ENCODE results near the gene COQ8A.
A peak's percentile ranks its signal among the peaks of the same experiment; 100 is the strongest.
"Not testable (repeated sequence)": the region's sequence is repeated elsewhere in the genome, so short reads cannot be mapped to it uniquely, and the experiment has no call there.

Gene COQ8A

DNA sequence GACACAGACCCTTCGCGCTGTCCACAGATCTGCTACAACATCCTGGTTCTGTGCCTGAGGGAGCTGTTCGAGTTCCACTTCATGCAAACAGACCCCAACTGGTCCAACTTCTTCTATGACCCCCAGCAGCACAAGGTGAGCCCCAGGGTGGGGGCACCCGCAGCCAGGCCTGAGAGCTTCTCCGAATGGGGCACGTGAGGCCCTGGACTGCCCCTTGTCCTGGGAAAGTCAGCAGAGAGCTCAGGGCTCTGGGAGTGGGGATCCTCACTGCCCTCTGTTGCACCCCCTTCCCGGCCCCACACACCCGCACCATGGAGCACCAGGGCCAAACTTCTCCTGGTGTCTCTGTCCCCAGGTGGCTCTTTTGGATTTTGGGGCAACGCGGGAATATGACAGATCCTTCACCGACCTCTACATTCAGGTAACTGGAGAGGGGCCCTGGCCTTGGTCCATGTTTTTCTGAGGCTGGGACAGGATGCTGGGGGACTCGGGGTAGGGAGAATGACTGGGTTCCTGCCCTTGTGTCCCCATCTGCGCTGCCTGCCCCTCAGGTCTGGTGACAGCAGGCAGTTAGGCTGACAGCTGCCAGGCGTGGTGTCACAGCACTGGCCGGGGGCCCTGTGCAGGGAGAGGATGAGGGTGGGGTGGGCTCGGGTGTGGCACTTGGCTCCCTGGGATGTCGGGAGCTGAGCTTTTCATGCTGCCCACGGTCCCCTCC is 44.6 kb downstream of the COQ8A start:
- no peak for DNase-seq

DNA sequence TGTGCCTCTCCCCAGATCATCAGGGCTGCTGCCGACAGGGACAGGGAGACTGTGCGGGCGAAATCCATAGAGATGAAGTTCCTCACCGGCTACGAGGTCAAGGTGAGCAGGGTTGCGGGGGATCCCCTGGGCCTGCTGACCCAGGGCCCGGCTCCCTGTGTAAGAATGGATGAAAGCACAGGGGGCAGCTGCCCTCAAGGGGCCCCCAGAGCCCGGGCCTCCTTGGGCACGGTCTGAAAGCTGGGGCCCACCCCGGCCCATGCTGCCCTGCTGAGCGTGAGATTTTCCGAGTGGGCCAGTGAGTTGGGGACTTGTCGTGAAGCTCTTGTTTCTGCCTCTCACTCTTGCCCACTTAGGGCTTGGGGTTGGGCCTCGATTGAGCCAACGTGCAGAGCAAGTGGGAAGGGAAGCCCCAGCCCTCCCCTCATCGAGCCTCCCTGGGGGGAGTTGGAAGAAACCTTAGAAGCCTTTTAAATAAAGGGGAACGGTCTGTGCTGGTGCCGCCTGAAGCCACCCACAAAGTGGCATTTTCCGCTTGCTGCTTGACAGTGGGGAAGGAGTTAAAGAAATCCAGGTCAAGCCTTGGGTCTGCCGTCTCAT is 45.2 kb downstream of the COQ8A start:
- no peak for DNase-seq

DNA sequence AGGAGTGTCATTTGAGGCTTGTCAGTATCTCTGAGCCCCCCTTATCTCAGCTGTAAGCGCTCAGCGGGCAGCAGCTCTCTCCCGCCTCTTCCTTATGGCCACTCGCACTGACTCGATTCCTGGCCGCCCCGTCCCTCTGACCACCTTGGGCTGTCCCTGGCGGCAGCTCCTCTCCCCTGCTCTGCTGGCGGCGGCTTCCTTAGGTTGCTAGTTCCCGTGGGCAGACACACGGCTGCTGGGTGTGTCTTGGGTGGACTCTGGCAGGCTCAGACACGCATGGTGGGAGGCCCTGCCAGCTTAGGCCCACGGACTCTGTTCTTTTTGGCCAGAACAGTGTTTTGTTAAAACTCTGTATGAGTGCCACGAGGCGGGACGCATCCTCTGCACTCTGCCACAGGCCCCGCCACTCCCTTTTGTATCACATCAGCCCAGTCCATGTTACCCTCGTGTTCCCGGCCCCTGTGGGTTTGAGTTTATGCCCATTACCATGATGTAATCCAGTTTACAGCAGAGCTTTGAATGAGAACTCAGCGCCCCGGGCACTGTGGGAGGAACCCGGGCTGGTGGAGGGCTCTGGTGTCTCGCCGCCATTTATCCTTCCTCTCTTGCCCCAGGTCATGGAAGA is 45.9 kb downstream of the COQ8A start:
- DNase-seq, result no peak

DNA sequence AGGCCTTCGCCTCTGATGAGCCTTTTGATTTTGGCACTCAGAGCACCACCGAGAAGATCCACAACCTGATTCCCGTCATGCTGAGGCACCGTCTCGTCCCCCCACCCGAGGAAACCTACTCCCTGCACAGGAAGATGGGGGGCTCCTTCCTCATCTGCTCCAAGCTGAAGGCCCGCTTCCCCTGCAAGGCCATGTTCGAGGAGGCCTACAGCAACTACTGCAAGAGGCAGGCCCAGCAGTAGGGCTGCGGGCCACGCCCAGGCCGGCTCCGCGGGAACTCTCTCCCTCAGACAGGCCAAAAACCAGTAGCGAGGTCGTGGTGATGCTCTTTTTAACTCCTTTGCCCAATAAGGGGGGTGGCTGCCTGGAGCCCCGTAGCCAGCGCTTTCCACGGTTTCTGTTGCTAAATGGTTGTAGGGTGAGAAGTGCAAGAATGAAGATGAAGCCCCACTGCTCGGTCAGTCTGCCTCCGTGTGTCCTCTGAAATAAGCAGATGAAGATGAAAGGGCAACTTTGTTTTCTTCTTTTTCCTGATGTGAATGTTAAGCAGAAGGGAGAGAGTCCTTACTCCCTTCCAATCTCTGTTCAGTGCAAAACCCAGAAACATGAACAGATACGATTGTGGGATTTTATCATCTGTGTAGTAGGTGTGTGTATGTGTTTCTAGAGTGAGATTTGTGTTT is 46.5 kb downstream of the COQ8A start:
- DNase-seq, result no peak

DNA sequence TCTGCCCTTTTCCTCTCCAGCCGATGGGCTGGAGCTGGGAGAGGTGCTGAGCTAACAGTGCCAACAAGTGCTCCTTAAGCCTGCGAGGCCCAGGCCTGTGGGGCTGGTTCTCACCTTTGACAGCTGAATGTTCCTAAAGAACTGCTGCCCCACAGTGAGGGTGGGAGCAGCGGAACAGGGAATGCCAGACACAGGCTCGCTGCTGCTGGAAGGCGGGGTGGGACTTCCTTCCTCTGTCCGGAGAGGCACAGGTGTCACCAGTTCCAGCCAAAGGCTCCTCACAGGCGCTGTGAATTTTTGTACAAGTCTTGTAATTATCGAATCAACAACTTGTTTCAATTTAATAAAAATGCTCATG is 47.1 kb downstream of the COQ8A start:
- no peak for DNase-seq

DNA sequence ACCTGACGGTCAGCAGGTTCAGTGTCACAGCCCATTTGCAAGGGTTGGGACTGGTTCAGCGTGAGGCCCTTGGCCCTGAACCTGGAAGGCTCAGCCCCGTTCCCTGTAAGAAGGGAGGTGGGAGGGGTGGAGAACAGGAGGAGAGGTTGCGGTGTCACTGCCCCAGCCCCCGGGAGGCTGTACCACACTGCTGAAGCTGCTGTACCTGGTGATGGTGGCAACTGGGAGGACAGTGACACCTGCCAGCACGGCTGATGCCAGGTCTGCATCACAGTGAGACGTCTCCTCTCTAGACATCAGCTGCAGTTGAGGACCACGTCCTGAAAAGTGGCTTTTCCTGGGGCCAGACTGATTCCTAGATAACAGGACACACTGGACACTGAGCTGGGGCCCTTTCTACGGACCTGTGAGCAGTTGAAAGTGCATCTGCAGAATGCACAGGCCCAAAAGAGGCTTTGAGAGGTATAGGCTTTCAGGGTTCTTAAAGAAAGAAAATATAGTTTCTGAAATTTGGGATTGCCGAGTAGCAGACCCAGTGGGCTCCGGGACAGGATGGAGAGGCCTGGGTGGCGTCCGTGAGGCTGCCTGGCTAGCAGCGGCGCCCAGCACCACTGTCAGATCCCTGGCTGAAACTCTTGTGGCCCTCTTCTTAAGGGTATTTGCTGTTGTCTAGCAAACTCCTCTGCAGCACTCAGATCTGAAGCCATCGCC is 47.7 kb downstream of the COQ8A start:
- DNase-seq, result no peak

DNA sequence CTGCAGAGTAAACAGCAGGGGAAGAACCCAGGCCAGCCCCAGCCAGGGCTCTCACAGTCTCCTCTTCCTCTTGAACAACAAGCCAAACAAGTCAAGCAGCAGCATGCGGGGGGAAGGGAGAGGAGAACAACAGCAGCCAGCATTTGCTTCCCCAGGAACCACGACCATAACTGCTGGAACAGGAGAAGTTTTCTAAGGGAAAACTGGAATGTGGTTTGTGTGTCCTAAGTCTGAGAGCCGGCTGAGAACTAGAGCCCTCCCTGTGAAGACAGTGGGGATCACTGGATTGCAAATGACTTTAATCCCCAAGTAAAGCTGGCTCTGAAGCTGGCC is 48.2 kb downstream of the COQ8A start:
- no peak for DNase-seq

DNA sequence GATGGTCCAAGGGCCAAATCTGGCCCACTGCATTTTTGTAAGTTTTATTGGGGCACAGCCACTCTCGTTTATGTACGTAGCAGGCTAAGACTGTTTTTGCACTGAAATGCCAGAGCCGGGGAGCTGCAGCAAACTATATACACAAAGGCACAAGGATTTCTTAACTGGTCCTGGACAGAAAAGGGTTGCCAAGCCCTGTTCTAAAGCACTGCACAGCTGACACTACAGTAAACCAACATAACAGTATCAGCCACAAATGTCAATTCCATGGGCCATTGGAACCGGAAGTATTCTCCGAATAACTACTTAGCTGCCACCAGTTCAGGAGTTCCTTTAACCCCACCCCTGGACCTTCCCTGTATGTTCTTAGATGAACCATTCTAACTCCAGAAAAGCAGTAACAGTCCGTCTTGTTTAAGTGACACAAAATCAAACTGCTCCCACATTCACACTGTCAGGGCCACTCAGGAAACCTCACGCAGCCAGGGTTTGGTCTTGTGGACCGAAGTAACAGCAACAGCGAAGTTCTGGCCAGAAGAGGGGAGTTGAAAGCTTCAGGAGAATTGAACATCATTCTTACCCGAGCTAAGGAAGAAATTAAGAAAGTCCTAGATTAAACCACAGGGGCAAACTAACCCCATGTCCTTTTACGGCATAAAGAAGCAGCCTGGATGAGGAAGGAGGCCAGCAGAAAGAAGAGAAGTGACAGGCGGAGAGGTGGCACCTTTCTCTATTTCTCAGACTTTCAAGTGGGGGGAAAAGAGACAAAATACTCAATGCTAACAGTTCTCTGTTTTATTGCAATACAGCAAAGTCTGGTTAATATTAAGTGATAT is 49.2 kb downstream of the COQ8A start:
- DNase-seq, result no peak

DNA sequence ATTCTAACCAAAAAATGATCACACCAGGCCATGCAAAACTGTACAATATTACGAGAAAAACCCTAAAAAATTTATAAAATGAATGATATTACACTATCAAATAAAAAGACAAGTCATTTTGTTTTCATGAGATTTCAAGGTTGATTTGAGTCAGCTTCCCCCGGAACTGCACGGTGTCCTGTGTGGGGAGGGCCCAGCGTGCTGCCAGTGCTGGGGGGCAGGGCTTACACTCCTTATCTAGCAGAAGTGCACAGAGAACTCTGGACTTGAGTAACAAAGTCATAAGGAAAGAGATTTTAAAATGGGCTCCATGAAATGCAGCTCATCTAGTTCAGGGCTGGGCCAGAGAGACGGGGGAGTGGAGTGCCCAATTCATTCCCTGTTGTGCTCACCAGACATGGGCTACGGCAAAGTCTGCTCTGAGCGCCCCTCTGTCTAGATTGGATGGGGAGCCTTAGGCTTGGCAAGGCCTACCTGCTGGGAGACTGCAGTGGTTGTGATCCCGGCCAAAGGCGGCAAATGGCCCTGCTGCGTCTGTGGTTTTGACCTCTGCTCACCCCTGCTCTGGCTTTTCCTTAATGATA is 50.1 kb downstream of the COQ8A start:
- no peak for DNase-seq

DNA sequence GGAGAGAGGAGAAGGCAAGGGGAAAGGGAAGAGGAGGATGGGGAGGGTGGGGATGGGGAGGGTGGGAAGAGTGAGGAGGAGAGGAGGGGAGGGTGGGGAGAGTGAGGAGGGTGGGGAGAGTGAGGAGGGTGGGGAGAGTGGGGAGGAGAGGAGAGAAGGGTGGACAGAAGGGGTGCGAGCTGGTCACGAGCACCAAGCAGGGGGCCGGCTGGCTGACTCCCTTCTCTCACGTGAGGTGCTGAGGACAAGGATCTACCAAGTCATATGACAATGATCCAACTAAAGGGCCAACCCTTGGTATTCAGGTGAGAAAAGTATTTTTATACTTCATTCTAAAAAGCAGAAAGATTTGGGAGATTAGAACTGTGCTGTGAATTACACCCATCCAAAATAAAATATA is 51.8 kb downstream of the COQ8A start:
- DNase-seq, result no peak

DNA sequence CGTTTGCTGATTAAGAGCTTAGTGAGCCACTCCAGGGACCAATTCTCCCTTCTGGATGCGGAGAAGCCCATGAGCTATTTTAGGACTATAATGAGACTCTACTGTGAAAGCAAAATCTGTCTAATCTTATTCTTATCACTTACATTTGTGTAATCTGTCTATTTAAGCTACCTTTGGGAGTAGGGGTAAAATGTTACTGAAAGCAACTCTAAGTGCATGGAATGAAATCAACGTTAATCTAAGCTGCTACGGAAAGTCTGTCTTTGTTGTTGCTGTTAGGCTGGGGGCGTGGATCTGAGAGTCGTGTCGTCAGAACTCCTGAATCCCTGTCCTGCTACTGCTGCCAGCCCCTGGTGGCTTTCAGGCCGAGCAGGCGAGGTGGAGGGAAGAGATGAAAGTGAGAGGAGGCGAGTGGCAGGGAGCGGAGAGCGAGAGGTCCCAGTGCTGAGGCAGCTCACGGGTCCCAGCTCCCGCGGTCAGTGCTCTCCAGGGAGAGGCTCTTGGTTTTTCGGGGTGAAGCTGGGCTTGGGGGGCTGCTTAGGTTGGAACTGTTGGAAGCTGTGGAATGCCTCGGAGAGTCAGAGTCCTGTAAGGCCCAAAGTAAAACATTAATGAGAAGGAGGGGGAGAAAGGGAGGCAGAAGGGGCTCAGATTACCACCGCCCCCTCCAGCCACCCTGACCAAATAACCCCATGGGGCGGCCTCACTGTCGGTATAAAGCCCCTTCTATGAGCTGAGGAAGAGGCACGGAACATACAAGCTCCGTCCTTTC is 53.9 kb downstream of the COQ8A start:
- peak; percentile 71 for DNase-seq

DNA sequence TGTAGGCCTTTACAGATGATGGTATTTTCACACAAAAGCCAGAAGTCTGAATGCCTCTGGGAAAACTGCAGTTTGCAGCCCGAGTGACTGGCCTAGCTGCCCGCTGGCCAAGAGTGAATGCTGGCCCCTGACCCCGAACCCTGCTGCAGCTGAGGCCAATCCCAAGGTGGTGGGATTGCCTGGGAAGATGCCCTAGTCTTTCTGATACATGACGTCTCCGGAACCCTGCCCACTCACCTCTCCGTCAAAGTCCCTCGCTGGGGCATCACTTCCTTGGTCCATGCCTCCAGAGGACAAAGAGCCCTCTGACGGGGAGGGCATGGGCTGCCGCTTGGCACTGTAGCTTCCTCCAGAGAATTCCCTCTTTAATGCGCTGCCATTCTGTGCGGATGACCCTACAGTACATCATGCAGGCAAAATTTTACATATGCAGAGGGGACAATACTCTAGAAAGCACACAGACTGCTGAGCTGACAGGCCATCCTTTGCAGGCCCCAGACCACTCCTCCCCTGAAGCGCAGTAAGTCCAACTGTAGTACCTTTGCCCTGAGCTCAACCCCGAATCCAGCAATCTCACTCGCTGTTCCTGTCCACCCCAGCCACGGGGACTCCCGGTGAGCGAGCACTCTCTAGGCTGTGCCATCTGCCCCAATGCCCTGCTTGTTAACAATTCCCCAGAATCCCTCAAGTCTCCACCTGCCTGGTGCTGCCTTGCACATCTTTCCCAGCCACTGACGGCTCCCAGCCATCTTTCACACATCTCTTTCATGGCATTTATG is 54.7 kb downstream of the COQ8A start:
- peak; percentile 58 for DNase-seq

DNA sequence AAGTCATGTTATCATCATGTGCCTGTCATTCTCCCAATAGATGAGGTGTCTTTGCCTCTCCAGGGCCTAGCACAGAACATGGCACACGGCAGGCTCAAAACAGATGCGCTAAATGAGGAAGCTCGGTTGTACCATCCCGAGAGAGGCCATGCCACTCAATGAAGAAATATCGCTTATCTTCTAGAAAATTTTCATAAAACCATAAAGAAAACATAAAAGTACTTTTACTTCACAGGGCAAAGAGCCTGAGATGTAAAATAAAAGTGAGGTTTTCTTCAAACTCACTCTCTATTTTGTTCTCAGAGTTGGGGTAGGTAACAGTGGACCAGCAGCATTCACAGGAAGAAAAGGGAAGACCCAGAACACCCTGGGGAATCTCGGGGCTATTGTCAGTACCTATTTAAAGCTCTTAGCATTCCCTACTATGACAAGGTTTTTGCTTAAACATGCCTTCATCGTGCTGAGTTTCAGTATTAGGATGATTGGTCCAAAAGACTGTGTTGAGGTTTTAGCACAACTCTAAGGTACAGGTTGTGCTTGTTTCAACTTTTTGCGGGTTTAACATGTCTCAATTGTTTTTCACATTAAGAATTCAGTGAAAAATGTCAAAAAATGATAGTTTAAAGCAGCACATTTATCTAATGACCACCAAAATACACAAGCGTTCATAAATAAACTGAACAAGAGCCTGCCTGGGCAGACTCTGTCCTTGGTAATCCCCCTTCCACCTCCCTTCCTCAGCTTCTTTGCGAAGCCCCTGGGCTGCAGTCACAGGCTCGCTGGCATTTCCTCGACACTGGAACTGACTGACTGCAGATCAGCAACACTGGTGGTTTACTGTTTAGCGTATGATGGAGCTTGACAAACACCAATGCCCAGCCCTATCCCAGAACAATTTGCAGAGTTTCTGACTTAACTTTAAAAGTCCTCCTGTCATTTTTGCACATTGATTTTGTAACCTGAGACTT is 55.6 kb downstream of the COQ8A start:
- DNase-seq, result no peak

DNA sequence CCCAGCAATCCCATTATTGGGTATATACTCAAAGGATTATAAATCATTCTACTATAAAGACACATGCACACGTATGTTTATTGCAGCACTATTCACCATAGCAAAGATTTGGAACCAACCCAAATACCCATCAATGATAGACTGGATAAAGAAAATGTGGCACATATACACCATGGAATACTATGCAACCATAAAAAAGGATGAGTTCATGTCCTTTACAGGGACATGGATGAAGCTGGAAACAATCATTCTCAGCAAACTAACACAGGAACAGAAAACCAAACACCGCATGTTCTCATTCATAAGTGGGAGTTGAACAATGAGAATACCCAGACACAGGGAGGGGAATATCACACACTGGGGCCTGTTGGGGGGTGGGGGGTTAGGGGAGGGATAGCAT is 59.5 kb downstream of the COQ8A start:
- DNase-seq, result not testable (repeated sequence)

DNA sequence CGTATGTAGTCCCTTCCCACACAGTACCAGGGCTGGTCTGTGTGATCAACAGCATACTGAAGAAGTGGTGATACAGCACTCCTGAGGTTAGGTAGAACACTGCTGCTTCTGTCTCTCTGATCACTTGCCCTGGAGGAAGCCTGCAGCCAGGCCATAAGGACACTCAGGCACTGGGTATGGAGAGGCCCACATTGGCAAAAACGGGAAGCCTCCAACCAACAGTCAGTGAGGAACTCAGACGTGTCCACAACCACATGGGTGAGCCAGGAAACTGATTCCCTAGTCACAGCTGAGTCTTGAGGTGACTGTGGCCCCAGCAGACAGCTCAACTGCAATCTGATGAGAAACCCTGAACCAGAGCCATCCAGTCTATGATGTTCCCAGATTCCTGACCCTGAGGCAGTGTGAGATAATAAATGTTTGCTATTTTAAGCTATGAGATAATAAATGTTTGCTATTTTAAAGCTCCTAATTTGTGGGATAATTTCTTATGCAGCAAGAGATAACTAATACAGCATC is 62.5 kb downstream of the COQ8A start:
- no peak for DNase-seq

DNA sequence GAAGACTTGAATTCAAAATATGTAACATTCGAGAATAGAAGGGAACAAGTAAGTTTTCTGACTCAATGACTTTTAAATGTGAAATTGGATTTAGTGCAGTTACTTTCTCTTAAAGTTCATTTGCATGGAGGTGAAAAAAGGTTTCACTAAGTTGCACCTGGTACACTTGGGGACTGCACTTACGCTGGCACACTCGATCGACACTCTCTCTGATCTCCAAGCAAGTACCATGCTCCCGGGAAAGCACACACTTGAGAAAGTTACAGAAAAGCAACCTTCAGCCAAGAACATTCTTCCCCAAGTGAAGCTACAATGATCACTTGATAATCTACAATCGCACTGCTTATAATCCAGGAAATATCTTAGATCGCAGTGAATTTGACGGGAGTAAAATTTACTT is 63.1 kb downstream of the COQ8A start:
- no peak for DNase-seq

DNA sequence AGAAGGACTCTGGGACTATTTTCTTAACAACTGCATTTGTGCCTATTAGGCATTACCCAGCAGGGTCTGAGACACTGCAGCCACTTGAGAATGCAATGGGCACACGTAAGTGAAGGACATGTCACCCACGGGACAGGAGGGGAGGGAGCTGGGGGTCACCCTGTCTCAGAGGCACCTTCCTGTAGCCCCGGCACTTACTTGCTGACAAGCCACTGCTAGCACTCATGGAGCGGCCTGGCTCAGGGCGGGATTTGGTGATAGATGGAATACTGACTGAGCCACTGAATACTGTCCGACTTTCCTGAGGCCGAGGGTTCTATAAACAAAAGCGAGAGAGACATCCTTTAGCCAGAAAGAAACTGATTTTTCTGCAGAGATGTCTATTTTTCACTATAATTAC is 64.7 kb downstream of the COQ8A start:
- no peak for DNase-seq

DNA sequence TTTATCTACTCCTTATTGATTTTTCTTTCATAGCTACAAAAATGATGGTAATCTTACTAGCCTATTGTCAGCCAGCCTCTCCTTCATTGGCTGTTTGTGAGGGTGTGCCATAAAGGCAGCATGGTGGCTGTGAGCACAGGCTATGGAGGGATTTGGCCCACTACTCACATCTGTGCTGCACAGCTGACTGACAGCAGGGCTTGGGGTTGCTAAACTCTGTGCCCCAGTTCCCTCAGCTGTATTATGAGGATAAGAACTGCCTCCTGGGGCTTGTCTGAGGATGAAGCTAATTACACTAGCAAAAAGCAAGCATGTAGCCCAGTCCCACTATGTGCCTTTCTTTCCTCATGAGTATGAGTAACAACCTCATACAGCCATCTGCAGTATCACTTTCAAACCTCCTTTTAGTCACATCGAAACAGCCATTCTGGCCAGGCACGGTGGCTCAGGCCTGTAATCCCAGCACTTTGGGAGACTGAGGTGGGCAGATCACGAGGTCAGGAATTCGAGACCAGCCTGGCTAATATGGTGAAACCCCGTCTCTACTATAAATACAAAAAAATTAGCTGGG is 66.2 kb downstream of the COQ8A start:
- no peak for DNase-seq

Data from right kidney (tissue), 1 donor.